ENCODE results near the gene CPT1B.
"Not testable (repeated sequence)": the region's sequence is repeated elsewhere in the genome, so short reads cannot be mapped to it uniquely, and the experiment has no call there.

CPT1B gene

DNA sequence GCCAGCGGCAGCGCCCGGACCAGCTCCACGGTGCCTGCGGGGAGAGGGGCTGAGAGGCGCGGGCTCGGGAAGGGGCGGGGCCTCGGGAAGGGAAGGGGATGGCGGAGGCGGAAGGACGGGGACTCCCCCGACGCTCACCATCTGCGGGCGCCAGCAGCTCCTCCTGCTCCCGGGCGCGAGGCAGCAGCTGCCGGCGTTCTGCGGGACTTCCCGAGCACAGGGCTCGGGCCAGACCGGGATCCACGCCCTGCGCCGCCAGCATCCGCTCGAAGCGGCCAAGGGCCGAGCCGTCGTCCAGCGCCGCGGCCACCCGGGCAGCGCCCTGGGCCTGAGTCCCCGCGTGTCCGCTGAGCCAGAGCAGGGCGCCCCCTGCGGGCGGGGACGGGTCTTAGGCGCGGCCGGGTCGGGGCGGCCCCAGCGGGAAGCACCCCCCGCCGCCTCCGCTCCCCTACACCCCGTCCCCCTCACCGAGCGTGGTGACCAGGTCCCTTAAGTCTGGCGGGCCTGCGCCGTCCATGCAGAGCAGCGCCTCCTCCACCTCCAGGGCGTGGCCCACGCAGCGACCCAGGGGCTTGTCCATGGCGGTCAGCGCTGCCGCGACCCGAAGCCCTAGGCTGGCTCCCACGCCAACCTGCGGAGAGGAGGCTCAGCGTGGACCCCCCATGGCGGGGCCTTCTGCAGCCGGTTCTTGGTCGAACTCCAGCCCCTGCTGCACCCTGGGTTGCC lies 52.0 kb downstream of the CPT1B start:
- FAIRE-seq, result no peak

GRCh38 chr22:50525858-50526107 lies 52.4 kb downstream of the CPT1B start:
- no peak for FAIRE-seq

DNA sequence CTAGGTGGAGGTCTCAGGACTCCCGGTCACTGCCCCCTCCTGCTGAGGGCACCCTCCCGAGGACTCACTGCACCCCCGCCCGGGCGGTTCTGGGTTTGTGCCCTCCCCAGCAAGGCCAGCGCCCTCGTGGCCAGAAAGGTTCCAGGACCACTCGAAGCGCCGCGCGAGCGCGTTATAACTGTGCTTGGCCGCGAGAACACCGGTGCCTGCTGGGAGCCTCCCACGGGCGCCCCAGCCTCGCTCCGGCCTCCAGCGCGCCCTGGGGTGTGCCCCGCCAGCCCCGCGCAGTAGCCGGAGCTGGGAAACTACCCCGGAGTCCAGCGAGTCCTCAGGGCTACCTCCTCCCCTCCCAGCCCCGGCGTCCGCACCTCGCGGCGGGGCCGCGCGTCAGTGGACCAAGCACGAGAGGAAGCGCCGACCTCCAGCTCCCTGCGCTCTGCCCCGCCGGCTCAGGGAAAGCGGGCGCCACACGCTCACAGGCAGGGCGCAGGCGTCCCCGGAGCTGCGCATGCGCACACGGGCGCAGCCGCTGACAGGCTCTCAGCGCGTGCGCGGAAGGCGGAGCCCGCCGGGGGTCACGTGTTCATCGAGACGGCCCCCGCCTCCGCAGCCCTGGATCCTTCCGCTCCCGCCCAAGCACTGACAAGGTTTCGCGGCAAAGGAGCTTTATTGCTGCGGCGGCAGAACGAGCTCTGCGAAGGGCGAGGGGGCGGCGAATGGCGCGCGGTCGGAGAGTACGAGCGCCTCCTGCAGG lies 52.9 kb downstream of the CPT1B start, which contains the start of gene SCO2:
SCO2 (minus strand) TSS at position 495 of the 754 bp plus-strand sequence. CDS start 1,187 bp downstream, outside the sequence.
- FAIRE-seq, result peak; percentile 50

DNA sequence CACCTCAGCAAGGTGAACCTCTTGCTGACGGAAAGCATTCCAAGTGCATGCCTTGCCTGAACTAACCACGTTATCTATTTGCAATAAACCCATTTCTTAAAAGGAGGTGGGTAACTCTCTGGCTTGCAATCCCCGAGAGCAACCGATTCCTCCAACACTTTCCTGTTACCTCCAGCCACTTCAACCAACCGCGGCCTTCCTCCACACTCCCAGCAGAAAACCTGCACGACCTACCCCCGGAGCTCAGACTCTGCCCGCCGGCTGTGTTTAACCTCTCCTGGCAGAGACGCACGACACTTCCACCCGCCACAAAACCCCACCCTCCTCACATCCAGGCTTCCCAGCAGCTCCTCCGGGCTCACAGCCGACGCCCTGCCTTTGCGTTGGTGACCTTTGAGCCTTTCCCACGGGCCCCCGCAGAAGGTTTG lies 53.5 kb downstream of the CPT1B start:
- FAIRE-seq, result no peak

- no peak for FAIRE-seq
Observed at GRCh38 chr22:50523806-50524675, 54.2 kb downstream of the CPT1B start.

DNA sequence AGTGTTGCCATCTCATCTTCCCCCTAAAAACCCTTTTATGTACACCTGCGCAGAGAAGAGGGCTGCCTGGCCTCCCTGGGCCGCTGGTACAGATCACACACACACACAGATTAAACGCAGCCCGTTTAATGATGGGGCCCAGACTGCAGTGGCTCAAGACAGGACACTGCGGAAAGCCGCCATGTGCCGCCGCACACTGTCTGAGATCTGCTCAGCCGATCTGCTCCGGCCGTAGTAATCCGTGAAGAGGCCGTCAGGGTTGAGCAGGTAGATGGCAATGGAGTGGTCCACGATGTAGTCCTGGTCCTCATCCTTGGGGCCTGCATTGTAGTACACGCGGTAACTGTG lies 54.8 kb downstream of the CPT1B start:
- FAIRE-seq, result no peak

DNA sequence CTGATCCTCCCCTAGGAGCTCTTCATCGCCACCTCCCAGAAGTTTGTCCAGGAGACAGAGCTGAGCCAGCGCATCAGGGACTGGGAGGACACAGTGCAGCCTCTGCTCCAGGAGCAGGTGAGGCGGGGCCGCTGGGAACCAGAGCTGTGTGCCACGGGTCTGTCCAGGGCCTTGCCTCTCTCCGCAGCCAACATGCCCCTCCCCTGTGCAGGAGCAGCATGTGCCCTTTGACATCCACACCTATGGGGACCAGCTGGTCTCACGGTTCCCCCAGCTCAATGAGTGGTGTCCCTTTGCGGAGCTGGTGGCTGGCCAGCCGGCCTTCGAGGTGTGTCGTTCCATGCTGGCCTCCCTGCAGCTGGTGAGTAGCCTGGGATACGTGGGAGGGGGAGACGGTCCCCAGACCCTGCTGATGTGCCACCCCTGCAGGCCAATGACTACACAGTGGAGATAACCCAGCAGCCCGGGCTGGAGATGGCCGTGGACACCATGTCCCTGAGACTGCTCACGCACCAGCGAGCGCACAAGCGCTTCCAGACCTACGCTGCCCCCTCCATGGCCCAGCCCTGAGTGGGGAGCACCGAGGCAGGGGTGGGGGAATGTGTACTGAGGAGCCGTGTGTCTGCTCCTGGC lies 55.3 kb downstream of the CPT1B start:
- FAIRE-seq, result no peak

- FAIRE-seq, result no peak
Observed at GRCh38 chr22:50522208-50522805, 55.9 kb downstream of the CPT1B start.

DNA sequence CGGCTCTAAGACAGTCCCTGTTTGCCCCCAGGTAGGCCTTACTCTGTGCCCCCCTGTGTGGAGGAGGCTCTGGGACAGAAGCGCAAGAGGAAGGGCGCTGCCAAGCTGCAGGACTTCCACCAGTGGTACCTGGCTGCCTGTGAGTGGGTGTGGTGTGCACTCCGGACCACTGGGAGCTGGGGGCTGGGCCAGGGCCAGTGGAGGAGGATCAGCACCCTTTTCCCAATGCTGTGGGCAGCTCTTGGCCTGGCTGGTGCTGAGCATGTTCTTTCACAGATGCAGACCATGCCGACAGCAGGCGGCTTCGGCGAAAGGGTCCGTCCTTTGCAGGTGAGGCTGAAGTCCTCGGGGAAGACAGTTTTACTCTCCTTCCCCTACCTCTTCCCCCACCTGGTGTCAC lies 56.5 kb downstream of the CPT1B start:
- no peak for FAIRE-seq

DNA sequence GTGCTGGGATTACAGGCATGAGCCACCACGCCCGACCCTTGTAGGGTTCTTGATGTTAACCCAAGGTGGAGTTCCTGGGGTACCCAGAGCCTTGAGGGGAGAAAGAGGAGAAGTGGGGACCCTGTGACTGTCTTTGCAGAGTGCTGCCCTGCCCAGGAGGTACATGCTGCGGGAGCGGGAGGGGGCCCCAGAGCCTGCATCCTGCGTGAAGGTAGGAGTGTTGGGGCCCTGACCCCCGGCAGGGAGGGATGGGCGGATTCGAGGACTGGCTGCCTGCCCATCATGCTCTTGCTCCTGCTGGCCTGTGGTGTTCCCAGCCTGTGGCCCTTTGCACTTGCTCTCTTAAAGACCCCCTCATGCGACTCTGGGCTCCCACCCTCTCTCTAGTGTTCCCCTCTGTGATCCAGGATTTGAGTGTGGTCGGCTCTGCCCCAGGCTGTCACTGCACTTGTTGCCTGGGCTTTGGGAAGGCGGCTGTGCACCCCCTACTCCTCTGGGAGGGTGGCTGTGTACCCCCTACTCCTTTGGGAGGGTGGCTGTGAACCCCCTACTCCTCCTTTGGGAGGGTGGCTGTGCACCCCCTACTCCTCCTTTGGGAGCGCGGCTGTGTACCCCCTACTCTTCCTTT lies 57.3 kb downstream of the CPT1B start:
- FAIRE-seq, result no peak

- not testable (repeated sequence) for FAIRE-seq
Observed at GRCh38 chr22:50520184-50520583, 58.0 kb downstream of the CPT1B start.

GRCh38 chr22:50519151-50519550 lies 59.1 kb downstream of the CPT1B start:
- FAIRE-seq, result no peak

All from endometrium (tissue), 2 donors.